Stomach (tissue), 4 donors: ENCODE measurements around the gene LACTB.

ENCODE experiments used
- CTCF ChIP-seq, 7 experiments: fragments of 450-650 bp in 4 of 7; fragments of 200-600 bp in 3 of 7; sonication (generic) in 3 of 7; IDR thresholded peaks; one replicate each; pipeline ENCODE4 v1.5.1; 2016 to 2019; ENCODE audit warnings: antibody characterized with exemption in 7 of 7, control low read depth in 2 of 7, mild to moderate bottlenecking in 1 of 7
- POLR2AphosphoS5 ChIP-seq, 3 donors: sonication (generic); formaldehyde crosslinking; IDR thresholded peaks; one replicate each; pipeline ENCODE4 v1.6.1; 2016; ENCODE audit warnings: antibody characterized with exemption in 3 of 3

GRCh38 chr15:63082366-63082765 is 39.3 kb upstream of the LACTB start:
- TF ChIP-seq CTCF (IDR thresholded peaks at IDR 0.05) (no peak), POLR2AphosphoS5 (IDR thresholded peaks at IDR 0.05) (no peak)
